DMS79 (cell line): Measurements from ENCODE around the gene MTOR.
"Not testable (repeated sequence)": the region's sequence is repeated elsewhere in the genome, so short reads cannot be mapped to it uniquely, and the experiment has no call there.

Source experiments
- DNase-seq: peaks from one replicate; lab custom pipeline; 2025; lab: John Stamatoyannopoulos, UW

The MTOR gene

DNA sequence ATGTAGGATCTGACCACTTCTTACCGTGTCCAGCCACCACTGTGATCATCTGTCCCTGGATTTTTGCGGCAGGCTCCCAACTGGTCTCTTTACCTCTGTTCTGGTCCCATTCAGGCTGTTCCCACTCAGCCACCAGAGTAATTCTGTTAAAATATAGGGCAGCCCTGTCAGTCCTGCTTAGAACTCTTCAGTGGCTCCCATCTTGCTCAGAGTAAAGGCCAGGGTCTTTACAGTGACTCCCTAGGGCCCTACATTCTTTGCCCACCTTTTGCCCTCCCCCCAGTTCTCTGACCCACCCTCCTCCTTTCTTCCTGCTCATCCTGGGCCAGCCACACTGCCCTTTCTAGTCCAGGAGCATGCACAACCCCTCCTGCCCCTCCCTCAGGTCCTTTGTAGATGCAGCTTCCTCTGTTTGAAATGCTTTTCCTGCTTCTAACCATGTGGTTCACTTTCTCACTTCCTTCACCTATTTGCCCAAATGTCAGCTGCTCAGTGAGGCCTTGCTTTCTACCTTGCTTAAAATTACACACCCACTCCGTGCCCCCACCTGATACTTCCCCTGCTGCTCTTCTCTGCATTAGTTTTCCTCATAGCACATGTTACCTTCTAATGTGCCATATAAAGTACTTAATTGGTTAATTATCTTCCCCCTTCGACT lies 18.5 kb upstream of the MTOR start:
- DNase-seq, result no peak

DNA sequence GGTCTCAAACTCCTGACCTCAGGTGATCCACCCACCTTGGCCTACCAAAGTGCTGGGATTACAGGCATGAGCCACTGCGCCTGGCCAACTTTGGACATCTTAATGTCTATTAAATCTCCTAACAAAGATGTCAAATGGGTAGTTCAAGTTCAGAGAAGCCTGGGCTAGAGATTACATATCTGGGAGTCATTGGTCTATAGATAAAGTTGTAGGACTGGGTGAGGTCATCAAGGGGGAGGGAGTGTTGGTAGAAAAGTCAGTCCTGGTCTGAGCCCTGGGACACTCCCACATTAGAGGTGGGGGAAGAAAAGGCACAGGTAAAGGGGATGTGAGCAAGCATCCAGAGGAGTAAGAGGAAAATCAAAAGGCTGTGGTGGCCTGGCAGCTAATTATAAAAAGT lies 17.3 kb upstream of the MTOR start:
- no peak for DNase-seq

DNA sequence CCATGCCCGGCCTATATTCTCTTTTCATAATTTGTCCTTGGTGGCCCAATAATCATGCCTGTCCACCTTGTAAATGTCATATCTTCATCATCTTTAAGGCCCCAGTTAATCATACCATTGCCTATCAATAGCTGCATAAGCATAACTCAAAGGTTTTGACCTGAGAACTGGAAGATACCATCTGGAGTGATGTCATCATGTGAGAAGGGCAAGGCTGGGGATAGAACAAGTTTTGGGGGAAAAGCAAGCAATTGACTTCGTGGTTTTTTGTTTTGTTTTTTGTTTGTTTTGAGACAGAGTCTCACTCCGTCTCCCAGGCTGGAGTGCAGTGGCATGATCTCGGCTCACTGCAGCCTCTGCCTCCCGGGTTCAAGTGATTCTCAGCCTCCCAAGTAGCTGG lies 16.8 kb upstream of the MTOR start:
- DNase-seq, result no peak

DNA sequence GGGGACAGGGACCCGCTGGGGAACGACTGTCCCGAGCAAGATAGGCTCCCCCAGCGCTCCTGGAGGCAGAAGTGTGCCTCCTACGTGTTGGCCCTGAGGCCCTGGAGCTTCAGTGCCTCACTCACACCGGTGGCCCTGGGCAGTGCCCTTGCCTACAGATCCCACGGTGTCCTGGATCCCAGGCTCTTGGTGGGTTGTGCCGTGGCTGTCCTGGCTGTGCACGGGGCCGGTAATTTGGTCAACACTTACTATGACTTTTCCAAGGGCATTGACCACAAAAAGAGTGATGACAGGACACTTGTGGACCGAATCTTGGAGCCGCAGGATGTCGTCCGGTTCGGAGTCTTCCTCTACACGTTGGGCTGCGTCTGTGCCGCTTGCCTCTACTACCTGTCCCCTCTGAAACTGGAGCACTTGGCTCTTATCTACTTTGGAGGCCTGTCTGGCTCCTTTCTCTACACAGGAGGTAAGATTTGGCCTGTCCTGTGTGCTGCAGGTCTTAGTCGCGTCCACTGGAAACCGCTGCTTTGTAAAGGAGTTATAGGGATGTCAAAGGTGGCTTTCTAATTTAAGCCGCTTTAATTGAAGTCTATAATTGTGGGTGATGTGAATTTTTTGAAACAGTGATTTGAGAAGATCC lies 11.4 kb upstream of the MTOR start:
- DNase-seq, result no peak

DNA sequence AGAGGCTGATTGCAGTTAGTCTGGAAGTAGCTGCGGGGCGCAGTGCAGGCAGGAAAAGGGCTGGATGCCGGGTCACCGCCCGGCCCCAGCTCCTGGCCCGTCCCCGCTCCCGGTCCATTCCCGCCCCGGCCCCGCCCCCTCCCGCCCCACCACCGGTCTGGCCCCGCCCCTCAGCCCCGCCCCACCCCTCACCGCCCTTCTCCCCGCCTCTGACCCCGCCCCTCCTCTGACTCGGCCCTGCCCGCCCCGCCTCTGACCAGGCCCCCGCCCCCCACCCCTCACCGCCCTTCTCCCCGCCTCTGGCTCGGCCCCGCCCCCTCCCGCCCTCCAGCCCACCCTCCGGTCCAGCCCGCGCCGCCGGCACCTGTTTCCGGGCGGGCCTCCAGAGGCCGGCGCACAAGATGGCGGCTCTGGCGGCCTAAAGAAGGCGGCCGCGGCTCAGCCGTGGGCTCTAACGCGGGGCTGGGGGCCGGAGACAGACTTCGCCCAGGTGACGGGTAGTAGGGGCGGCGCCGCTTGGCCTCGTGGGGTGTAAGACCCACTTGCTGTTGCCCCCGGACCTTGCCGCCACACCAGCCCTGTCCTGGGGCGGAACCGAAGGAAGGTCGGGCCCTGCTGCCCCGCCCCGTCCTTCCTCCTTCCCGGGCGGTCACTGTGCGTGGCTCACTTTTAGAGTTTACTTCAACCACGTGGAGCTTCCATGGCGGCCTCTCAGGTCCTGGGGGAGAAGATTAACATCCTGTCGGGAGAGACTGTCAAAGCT lies 10.7 kb upstream of the MTOR start, which contains the start of gene UBIAD1:
Gene UBIAD1, plus strand, starts transcription at position 367 of the 763 bp plus-strand sequence. Its CDS starts 334 bp downstream, at position 701.
- peak; percentile 58 for DNase-seq

DNA sequence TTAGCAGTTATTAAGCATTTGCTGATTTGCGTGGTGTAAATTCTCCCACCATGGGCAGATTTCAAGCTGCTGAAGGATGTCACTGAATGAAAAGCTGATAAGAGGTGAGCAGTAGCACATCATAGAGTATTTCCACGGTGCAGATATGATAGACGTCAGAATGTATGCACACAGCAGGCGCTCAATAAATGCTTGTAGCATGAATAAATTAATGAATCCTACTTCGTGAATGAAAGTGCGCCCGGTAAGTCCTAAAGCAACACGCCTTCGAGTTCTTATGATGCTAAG lies 10.1 kb upstream of the MTOR start:
- no peak for DNase-seq

DNA sequence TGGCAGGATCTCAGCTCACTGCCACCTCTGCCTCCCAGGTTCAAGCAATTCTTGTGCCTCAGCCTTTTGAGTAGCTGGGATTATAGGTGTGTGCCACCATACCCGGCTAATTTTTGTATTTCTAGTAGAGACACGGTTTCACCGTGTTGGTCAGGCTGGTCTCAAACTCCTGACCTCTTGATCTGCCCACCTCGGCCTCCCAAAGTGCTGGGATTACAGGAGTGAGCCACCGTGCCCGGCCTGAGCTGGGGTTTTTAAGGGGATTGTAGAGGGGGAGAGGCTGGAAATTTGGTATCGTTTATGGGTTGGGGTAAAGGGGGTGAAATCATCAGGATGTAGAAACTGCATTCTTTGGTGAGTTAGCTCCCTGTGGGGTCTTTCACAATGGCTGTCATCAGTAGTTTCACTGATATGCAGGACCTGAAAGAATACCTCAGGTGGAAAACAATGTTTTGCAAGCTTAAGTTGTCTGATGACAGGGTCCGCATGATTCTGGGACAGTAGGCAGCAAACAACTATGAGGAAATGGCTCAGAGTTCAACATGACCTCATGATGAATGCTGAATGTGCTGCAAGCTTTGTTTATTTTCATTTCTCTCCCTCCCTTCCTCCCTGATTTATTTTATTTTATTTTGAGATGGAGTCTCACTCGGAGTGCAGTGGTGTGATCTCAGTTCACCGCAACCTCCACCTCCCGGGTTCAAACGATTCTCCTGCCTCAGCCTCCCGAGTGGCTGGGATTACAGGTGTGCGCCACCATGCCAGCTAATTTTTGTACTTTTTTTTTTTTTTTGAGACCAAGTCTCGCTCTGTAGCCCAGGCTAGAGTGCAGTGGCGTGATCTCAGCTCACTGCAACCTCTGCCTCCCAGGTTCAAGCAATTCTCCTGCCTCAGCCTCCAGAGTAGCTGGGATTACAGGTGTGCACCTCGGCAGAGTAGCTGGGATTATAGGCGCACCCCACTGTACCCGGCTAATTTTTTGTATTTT lies 5.3 kb upstream of the MTOR start:
- DNase-seq, result not testable (repeated sequence)

DNA sequence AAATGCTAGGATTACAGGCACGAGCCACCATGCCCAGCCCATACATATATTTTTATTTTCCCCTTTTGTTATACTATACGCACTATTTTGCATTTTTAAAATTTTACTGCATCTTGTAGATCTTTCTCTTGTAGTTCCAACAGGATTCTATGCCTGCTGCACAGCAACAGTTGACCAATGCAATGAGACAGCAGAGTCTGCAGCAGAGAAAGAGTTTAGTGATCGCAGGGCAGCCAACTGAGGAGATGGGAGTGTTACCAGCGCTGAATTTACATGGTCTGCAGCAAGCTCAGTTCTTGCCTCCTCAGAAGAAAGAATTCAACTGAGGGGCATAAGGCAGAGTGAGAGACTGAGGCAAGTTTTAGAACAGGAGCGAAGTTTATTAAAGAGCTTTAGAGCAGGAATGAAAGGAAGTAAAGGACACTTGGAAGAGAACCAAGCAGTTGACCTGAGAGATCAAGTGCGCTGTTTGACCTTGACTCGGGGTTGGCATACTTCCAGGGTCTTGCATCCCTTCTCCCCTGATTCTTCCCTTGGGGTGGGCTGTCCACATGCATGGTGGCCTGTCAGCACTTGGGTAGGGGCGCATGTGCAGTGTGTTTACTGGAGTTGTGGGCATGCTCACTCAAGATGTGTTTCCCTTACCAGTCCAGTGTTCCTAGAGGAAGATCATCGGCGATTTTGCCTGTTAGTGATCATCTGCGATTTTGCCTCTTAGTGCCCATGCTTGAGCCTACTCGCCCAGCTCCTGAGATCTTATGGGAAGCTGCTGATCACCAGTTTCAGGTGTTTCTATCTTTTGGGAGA lies 4.1 kb upstream of the MTOR start:
- no peak for DNase-seq

DNA sequence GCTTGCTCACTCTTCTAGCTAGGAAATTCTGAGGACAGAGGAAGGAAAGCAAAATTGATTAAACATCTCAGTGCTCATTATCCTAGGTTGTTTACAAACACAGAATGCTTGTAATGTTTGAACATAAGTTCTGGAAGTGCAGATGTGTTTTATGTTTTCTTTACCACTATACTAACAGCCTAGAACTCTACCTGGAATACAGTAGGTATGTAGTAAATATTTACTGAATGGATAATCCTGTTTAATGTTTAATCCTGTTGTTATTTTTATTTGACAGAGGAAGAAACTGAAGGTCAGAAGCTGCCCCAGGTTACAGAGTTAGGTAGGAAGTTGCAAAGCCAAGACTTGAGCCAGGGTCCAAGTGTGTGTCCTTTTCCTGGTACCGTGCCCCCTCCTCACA lies 6.1 kb downstream of the MTOR start:
- no peak for DNase-seq

DNA sequence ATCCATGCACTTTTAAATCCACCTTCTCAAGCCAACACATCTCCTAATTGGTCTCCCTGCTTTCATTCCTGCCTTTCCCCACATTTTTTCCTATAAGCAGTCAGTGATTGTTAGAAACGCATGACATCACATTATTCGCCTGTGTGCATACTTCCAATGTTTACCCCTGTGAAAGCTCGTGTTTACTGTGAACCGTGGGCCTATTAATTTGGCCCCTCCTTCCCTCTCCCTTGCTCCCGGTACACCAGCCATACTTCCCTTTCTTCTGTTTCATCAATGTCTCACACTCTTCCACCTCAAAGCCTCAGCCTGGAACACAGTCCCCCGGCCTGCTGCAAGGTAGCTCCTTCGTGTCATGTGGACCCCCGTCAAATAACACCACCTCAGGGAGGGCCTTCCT lies 9.1 kb downstream of the MTOR start:
- DNase-seq, result no peak

DNA sequence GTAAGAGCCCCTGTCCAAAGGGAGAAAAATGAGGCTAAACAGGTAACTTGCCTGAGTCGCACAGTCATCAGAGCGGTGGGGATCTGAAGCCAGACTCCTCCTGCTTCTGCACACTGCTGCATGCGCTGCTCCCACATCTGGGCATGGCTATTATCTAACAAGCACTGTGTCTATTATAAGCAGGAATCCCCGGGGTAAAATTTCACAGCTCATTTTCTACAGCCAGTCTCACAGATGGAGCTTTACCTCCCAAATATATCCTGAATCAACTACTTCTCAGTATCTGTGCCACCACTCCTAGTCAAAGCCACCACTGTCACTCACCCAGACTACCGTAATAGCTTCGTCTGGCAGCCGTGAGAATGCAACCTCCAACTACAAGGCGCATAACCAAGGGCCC lies 9.8 kb downstream of the MTOR start:
- DNase-seq, result no peak

DNA sequence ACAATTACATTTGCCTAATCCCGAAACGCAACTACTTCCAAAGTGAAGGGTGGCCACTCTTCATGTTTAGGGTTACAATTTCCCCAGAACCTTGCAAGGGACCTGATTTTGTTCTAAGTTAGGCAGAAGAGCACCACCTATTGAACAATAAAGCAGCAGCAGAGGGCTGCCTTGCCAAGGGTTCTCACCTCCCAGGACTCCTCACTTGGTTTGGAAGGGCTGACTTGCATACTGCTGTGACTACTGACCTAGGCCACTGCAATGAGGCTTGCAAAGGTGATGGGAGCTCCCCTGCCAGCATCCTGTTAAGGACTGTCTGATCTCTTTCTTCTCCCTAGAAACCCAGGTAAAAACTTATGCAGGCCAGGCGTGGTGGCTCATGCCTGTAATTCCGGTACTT lies 14.2 kb downstream of the MTOR start:
- no peak for DNase-seq

DNA sequence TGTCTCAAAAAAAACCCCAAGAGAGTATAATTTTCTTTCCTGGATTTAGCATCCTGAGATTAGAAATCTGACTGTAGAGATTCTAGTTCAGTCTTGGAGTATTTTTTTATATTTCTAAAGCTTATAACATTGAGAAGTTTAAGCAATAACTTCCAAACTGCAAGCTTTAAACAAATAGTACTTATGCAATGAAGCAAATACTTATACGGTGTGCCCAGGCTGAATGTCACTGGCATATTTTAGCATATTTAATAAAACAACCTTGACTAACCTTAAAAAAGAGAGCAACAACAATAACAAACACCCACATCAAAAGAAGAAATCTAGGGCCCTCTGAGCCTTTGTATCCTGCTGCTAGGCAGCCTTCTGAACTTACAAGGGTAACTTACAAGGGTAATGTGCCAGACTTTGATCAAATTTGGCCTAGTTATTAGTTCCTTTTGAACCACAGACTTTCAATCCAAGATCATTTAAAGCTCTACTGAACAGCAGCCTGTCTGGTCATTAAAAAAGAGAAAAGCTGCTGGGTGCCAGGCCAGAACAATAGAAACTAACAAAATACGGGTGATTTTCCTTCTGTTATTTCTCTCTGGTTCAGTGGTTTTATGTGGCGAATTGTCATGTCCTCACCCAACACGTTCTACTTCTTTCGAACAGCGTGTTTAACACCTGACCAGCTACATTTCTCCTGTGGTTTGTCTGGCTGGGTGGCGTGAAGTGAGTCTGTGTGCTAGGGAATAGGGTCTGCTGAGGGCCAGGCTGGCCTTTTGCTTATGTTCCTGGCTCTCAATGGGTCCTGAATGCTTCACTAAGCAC lies 16.2 kb downstream of the MTOR start:
- DNase-seq, result no peak

DNA sequence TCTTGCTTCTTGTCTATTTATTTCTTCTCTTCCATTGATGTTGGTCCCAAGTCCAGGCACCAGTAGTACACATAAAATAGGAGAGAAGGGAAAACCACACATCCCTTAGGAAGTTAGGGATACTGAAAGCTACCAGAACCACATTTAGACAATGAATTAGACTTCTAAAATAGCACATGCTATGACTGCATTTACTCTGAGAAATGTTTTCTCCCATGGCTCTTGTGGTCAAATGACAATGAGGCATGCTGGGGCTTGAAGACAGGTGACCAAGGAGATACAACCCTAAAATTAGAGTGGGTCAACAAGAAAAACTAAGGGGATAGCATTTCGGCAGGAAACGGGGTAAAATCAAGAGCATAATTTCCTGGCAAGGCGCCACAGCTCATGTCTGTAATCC lies 17.1 kb downstream of the MTOR start:
- no peak for DNase-seq

DNA sequence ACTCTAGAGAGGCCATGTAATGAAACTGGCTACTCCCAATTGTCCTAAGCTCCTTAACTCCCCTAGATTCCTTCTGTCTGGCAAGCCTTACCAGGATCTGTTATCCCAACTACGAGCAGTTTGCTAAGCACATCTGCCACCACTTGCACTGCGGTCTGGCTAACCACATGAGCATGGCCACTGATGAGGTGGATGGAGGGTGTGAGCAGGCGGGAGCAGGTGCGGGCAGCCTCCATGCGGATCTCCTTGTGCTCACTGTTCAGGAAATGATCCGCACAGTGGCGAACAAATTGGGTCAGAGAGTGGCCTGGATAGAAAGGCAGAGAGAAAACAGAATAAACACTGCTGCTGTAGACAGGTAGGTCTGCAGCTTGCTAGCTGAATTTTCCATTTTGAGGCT lies 24.0 kb downstream of the MTOR start:
- no peak for DNase-seq

DNA sequence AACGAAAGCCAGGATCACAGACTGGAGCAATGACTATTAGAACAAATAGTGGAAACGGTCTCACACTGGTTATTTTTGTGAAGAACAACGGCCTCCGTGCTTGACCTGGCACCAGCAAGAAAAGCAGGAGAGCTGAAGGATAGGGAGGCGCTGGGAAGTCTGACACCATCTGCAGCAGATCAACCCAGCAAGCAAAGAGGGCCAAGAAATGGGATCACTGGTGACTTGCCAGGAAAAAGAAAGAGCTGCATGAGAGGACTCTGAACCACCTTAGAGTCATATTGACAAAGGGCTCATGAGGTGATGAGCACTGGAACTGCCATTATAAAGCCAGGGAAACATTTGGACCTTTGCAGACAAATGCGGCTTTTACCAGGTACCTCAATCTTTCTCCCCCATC lies 25.0 kb downstream of the MTOR start:
- DNase-seq, result no peak

DNA sequence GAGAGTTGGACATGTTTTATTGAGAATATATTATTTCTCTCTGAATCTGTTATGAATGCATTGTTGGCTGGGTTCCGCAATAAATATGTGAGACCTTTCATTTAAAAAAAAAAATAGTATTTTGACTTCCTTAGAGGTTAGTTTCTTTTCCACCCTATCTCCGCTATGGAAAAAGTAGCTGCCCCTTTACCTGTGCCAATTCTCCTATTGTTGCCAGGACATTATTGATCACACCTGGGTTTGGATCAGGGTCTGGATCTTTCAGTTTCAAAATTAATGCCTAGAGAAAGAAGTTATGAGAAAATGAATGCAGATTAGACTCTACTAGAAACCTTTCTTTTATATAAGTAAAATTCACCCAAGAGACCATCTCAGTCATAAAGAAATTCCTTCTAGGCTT lies 29.1 kb downstream of the MTOR start:
- no peak for DNase-seq

DNA sequence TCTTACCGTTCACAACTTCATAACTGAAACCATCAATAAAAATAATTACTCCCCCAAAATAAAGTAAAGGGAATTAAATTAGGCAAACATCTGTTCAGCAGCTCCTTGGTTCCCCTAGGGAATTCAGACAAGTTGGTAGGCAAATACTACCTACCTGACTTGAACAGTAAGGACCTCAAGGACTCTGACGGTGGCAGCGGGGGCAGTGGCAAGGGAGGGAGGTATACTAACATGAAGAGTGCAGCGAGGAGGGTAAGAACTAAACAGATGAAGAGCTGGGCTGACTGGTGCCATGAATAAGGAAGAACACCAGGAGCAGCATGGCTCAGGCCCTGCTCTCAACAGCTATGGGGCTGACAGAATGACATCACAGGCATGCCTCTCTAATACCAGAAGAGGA lies 33.1 kb downstream of the MTOR start:
- DNase-seq, result peak; percentile 75

DNA sequence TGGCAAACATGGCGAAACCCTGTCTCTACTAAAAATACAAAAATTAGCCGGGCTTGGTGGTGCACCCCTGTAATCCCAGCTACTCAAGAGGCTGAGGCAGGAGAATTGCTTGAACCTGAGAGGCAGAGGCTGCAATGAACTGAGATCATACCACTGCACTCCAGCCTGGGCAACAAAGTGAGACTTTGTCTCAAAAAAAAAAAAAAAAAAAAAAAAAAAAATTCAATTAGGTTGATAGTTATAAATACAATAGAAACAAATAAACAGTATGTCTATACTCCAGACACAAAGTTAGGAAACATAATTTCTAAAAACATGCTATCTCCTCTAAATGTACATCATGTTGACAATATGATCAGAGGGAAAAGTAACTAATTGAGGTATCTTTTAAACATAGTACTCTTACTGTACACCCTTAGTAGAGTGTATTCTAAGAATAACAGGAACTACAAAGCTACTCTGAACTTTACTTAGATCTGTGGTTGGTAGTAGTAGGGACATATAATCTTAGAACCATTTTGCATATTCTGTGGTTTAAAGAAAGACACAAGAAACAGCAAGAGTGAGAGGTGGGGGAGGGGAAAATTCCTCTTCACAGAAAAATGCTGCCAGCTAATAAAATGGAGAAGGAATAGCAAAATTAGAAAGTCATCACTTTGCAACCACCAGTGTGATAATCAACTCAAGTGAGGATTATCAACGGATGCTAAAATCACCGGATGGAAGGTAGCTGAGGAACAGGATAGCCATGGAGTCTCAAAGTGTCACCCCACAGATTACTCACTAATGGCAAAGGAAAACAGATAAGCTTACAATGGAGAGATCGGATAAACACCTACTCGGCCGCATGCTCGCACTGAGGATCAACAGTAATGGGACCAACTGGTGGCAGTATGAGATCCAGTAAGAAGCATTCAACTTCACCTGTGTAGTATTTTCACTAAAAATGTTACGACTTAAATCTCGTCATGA lies 35.0 kb downstream of the MTOR start:
- DNase-seq, result no peak
